MCF 10A (cell line): Measurements from ENCODE around the gene DNAJC18. TPM values are rescaled to one million over a fixed set of nuclear protein-coding genes. Genes with fewer than 3 reads are reported as not detected.
A peak's percentile ranks its signal among the peaks of the same experiment; 100 is the strongest.

Experiments used
- BruUV-seq: library from RNA; stranded (reverse); fragments of 400-500 nt; replicated peaks from 2 replicates; lab custom pipeline; 2021; lab: Mats Ljungman, UMichigan
- CTCF ChIA-PET: fragments of 300-600 bp; sonication (Branson Sonifier 250); formaldehyde crosslinking; extraction: SDS; loops from one replicate; lab custom pipeline; 2021; ENCODE audit warnings: antibody characterized with exemption, inconsistent platforms; lab: Yijun Ruan, JAX
- POLR2A ChIA-PET: fragments of 300-600, 350-650 bp; sonication (Branson Sonifier 250); formaldehyde crosslinking; extraction: SDS; loops from one replicate; lab custom pipeline; 2020; ENCODE audit warnings: antibody characterized with exemption, inconsistent platforms; lab: Yijun Ruan, JAX
- DNase-seq: peaks from one replicate; pipeline ENCODE4 v3.0.0-alpha.2; 2018; ENCODE audit not compliant: unreplicated experiment
- H3K27ac Mint-ChIP-seq: one replicate; pipeline ENCODE4 v1.8.0; 2022; ENCODE audit warnings: mild to moderate bottlenecking, low read depth, mixed read lengths; ENCODE audit not compliant: unreplicated experiment
- H3K27me3 Mint-ChIP-seq: one replicate; pipeline ENCODE4 v1.8.0; 2022; ENCODE audit warnings: mixed read lengths; ENCODE audit not compliant: insufficient read depth, unreplicated experiment
- H3K36me3 Mint-ChIP-seq: one replicate; pipeline ENCODE4 v1.8.0; 2022; ENCODE audit warnings: mild to moderate bottlenecking, moderate library complexity, mixed read lengths; ENCODE audit not compliant: insufficient read depth, unreplicated experiment
- H3K4me1 Mint-ChIP-seq: one replicate; pipeline ENCODE4 v1.8.0; 2022; ENCODE audit warnings: mixed read lengths; ENCODE audit not compliant: insufficient read depth, unreplicated experiment
- H3K4me3 Mint-ChIP-seq: one replicate; pipeline ENCODE4 v1.8.0; 2022; ENCODE audit warnings: mild to moderate bottlenecking, moderate library complexity, mixed read lengths; ENCODE audit not compliant: unreplicated experiment
- H3K9me3 Mint-ChIP-seq: one replicate; pipeline ENCODE4 v1.8.0; 2022; ENCODE audit warnings: mixed read lengths; ENCODE audit not compliant: unreplicated experiment
- CTCF ChIP-seq: fragments of 200-600 bp; IDR thresholded peaks from one replicate; pipeline ENCODE4 v1.8.0; 2022; ENCODE audit warnings: antibody characterized with exemption, mild to moderate bottlenecking; ENCODE audit not compliant: unreplicated experiment
- intact Hi-C: fragments of 100-400 bp; cut with micrococcal nuclease; formaldehyde crosslinking; loops from 2 replicates; pipeline ENCODE4 v1.14.1; 2022
- total RNA-seq: library from RNA; stranded (reverse); gene quantifications from 2 replicates; pipeline ENCODE4 v1.2.3, GENCODE V29; 2022

The DNAJC18 gene
- total RNA-seq, 1 experiment from 2014 or later: 15.1 TPM

- Mint-ChIP-seq H3K27me3 (no peaks in the 10 kb centered on the region), H3K36me3 (peaks cover 36% of the 10 kb centered on the region), H3K27ac (no peak overlapping the region), H3K4me3 (peak overlapping the region; percentile 97), H3K9me3 (no peaks in the 10 kb centered on the region), H3K4me1 (peaks cover 23% of the 10 kb centered on the region)
- POLR2A ChIA-PET: interaction anchor here (0.6 to 2.3 kb wide), 5 partner anchors 11 to 162 kb away, joined by 3 to 21 read pairs (median 6); partner anchors contain the start of gene PAIP2
- DNase-seq: peak; percentile 69
- CTCF ChIA-PET: interaction anchor here (0.6 to 1.6 kb wide), 16 partner anchors 9 to 908 kb away, joined by 3 to 5 read pairs (median 3); partner anchors contain the start of gene PAIP2
- intact Hi-C loops: loop anchor here (2.0 kb wide), 1 partner anchor 62 kb away; the partner anchor contains the start of gene PAIP2
- TF ChIP-seq CTCF: peak; percentile 32
- BruUV-seq: no TSS peak
Measured at GRCh38 chr5:139402561-139403158, 36.7 kb downstream of the DNAJC18 start.

GRCh38 chr5:139401546-139401945, 37.8 kb downstream of the DNAJC18 start:
- no peak overlapping the region for H3K4me3 Mint-ChIP-seq
- peaks cover 23% of the 10 kb centered on the region for H3K4me1 Mint-ChIP-seq
- no peaks in the 10 kb centered on the region for H3K27me3 Mint-ChIP-seq
- H3K9me3 Mint-ChIP-seq: no peaks in the 10 kb centered on the region
- ChIA-PET POLR2A (no interaction called here), CTCF (interaction anchor here (0.9 to 1.4 kb wide), 3 partner anchors 29 to 854 kb away, joined by 3 to 4 read pairs (median 3); no protein-coding TSS in a partner anchor)
- peaks cover 36% of the 10 kb centered on the region for H3K36me3 Mint-ChIP-seq
- intact Hi-C loops: no loop called here
- TF ChIP-seq CTCF: no peak
- no peak for DNase-seq
- no peak overlapping the region for H3K27ac Mint-ChIP-seq
- no TSS peak for BruUV-seq

GRCh38 chr5:139399501-139400121, 39.7 kb downstream of the DNAJC18 start:
- CTCF ChIA-PET: no interaction called here
- no peak overlapping the region for H3K27ac Mint-ChIP-seq
- peaks cover 36% of the 10 kb centered on the region for H3K36me3 Mint-ChIP-seq
- no TSS peak for BruUV-seq
- intact Hi-C loops: no loop called here
- no peak overlapping the region for H3K4me3 Mint-ChIP-seq
- POLR2A ChIA-PET: interaction anchor here (1.5 kb wide), 1 partner anchor 26 kb away, joined by 3 read pairs; no protein-coding TSS in a partner anchor
- H3K4me1 Mint-ChIP-seq: peaks cover 21% of the 10 kb centered on the region
- H3K9me3 Mint-ChIP-seq: no peaks in the 10 kb centered on the region
- no peak for TF ChIP-seq CTCF
- no peaks in the 10 kb centered on the region for H3K27me3 Mint-ChIP-seq
- no peak for DNase-seq

- ChIA-PET CTCF (interaction anchor here (1.1 kb wide), 1 partner anchor 20 kb away, joined by 3 read pairs; no protein-coding TSS in a partner anchor), POLR2A (no interaction called here)
- Mint-ChIP-seq H3K4me1 (peaks cover 5% of the 10 kb centered on the region), H3K36me3 (peaks cover 28% of the 10 kb centered on the region), H3K4me3 (no peak overlapping the region), H3K9me3 (no peaks in the 10 kb centered on the region), H3K27ac (no peak overlapping the region), H3K27me3 (no peaks in the 10 kb centered on the region)
- no TSS peak for BruUV-seq
- intact Hi-C loops: no loop called here
- TF ChIP-seq CTCF: no peak
- peak; percentile 44 for DNase-seq
Measured at GRCh38 chr5:139397921-139398320, 41.4 kb downstream of the DNAJC18 start.
